OCI-LY3 (cell line): ENCODE measurements around the gene MCM8.
"Not testable (repeated sequence)": the region's sequence is repeated elsewhere in the genome, so short reads cannot be mapped to it uniquely, and the experiment has no call there.

Experiments used
- H2AFZ ChIP-seq: fragments of 200-600, 300-600 bp; shearing (Covaris generic); 2 replicates; pipeline ENCODE4 v1.6.0; 2014; ENCODE audit warnings: antibody characterized with exemption, low read depth, low read length
- H3K27ac ChIP-seq: fragments of 200-600, 300-600 bp; sonication (generic); 2 replicates; pipeline ENCODE4 v1.5.1; 2014; ENCODE audit warnings: mild to moderate bottlenecking, low read length, moderate library complexity, mixed read lengths
- H3K27me3 ChIP-seq: fragments of 200-600, 300-600 bp; sonication (generic); 2 replicates; pipeline ENCODE4 v1.6.1; 2014; ENCODE audit warnings: low read depth, low read length, mixed read lengths
- H3K36me3 ChIP-seq: fragments of 200-600, 300-600 bp; sonication (generic); replicated peaks from 2 replicates; pipeline ENCODE3; 2014; ENCODE audit warnings: low read depth, low read length, mixed read lengths
- H3K4me1 ChIP-seq: fragments of 300-600, 200-600 bp; sonication (generic); 2 replicates; pipeline ENCODE4 v1.6.1; 2014; ENCODE audit warnings: low read length, mixed read lengths
- H3K4me2 ChIP-seq: fragments of 200-600, 300-600 bp; sonication (generic); 2 replicates; pipeline ENCODE4 v1.6.1; 2014; ENCODE audit warnings: low read length, mixed read lengths
- H3K4me3 ChIP-seq: fragments of 300-600, 200-600 bp; sonication (generic); 2 replicates; pipeline ENCODE4 v1.5.1; 2014; ENCODE audit warnings: antibody characterized with exemption, mild to moderate bottlenecking, low read length, moderate library complexity
- H3K79me2 ChIP-seq: fragments of 300-600, 200-600 bp; shearing (Covaris generic); 2 replicates; pipeline ENCODE4 v1.6.1; 2014; ENCODE audit warnings: mild to moderate bottlenecking, low read length, mixed read lengths
- H3K9ac ChIP-seq: fragments of 300-600, 200-600 bp; shearing (Covaris generic); 2 replicates; pipeline ENCODE4 v1.6.0; 2014; ENCODE audit warnings: mild to moderate bottlenecking, low read length, moderate library complexity
- H3K9me3 ChIP-seq: fragments of 200-600, 300-600 bp; shearing (Covaris generic); 2 replicates; pipeline ENCODE4 v1.6.1; 2014; ENCODE audit warnings: low read length, mixed read lengths; ENCODE audit not compliant: insufficient read depth
- H4K20me1 ChIP-seq: fragments of 200-600, 300-600 bp; sonication (generic); 2 replicates; pipeline ENCODE4 v1.6.1; 2016; ENCODE audit warnings: low read length, mixed read lengths; ENCODE audit not compliant: insufficient read depth
- EZH2phosphoT487 ChIP-seq: fragments of 200-600 bp; shearing (Covaris generic); IDR thresholded peaks from 2 replicates; pipeline ENCODE4 v1.6.1; 2018; ENCODE audit warnings: antibody characterized with exemption, mixed run types, low read depth
- TF ChIP-seq, protein P1 (sequence below): fragments of 200-600, 300-600 bp; sonication (generic); IDR thresholded peaks from 2 replicates; pipeline ENCODE4 v1.5.1; 2014; ENCODE audit warnings: antibody characterized with exemption, low read length, low read depth

Gene MCM8

DNA sequence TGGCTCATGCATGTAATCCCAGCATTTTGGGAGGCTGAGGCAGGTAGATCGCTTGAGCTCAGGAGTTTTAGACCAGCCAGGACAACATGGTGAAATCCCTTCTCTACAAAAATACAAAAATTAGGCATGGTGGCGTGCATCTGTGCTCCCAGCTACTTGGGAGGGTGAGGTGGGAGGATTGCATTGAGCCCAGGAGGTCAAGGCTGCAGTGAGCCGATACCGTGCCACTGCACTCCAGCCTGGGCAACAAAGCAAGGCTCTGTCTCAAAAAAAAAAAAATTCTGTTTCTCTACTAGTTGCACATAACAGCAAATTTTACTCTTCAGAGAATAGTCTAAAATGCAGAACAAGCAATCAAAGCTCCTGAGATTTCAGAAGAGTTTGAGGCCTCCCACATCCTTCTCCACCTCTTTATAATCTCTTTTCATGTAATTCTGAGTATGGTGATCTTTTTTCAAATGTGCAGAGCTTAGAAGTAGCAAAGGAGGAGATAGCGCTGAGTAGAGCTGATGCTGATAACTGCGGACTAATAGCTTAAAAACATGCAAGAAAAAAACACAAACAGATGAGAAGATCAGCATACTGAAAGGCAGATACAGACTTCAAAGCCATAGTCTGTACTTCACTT is 80.1 kb downstream of the MCM8 start:
- Histone ChIP-seq H3K4me2 (no peak overlapping the region), H4K20me1 (0 out of 2 replicates have a peak, but pooled peaks cover 3% of the 10 kb centered on the region), H3K9me3 (no peaks in the 10 kb centered on the region), H3K79me2 (peaks cover 22% of the 10 kb centered on the region), H3K9ac (no peak overlapping the region), H2AFZ (no peak overlapping the region), H3K4me1 (no peaks in the 10 kb centered on the region), H3K36me3 (peaks cover 33% of the 10 kb centered on the region), H3K27me3 (no peaks in the 10 kb centered on the region), H3K4me3 (no peak overlapping the region), H3K27ac (no peak overlapping the region)
- TF ChIP-seq EZH2phosphoT487 = no peak
- TF ChIP-seq, protein P1, sequence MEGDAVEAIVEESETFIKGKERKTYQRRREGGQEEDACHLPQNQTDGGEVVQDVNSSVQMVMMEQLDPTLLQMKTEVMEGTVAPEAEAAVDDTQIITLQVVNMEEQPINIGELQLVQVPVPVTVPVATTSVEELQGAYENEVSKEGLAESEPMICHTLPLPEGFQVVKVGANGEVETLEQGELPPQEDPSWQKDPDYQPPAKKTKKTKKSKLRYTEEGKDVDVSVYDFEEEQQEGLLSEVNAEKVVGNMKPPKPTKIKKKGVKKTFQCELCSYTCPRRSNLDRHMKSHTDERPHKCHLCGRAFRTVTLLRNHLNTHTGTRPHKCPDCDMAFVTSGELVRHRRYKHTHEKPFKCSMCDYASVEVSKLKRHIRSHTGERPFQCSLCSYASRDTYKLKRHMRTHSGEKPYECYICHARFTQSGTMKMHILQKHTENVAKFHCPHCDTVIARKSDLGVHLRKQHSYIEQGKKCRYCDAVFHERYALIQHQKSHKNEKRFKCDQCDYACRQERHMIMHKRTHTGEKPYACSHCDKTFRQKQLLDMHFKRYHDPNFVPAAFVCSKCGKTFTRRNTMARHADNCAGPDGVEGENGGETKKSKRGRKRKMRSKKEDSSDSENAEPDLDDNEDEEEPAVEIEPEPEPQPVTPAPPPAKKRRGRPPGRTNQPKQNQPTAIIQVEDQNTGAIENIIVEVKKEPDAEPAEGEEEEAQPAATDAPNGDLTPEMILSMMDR = no peak

DNA sequence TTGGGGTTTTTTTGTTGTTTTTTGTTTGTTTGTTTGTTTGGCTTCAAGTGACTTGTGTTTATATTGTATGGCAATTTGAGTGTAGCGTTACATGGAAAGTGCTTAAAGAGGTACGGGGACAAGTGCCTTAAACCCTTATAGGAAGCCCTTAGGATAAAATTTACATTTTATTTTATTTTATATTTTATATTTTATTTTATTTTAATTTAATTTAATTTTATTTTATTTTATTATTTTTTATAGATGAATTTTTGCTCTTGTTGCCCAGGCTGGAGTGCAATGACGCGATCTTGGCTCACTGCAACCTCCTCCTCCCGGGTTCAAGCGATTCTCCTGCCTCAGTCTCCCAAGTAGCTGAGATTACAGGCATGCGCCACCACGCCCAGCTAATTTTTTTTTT is 82.5 kb downstream of the MCM8 start:
- not testable (repeated sequence) for H4K20me1 ChIP-seq, H3K27me3 ChIP-seq, H3K4me2 ChIP-seq, H2AFZ ChIP-seq, H3K9me3 ChIP-seq, H3K9ac ChIP-seq, H3K4me3 ChIP-seq, H3K4me1 ChIP-seq, H3K27ac ChIP-seq
- Histone ChIP-seq H3K36me3 (peaks cover 41% of the 10 kb centered on the region), H3K79me2 (peaks cover 11% of the 10 kb centered on the region; the same call in 1 of the 2 replicates)

DNA sequence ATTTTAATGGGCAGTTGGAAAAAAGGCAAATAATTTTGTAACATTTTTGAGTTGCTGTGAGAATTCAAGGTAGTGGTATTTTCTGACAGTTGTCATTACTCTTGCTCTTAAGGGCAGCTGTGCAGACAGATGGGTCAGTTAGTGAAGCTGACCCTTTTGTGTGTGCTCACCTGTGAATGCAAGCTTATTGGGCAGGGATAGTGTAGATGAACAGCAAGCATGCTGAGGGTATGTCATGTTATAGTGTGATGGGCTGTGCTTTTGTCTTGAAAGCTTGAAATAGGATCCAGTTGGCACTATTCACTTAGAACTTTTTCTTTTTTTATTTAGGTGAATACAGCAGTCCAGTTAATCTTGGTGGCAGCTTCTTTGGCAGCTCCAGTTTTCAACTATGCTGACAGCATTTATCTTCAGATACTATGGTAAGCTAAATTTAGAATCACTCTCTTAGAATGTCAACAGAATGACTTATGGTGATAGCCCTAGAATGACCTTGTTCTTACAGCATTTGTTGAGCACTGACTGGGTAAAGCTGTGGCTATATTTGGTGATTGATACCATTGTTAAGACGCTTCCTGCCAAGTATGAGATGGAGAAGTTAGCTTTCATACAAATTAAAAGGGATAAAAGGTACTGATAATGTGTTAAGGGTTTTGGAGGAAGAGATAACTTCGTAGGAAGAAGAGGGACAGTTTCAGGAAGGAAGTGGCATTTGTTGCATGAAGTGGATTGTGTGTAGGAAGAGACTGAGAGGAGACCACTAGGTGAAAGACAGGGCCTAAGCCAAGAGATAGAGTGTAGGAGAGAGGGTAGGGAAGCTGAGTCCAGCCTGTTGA is 83.9 kb downstream of the MCM8 start:
- Histone ChIP-seq H2AFZ (no peak overlapping the region), H3K9me3 (no peaks in the 10 kb centered on the region), H4K20me1 (0 out of 2 replicates have a peak, but pooled peaks cover 3% of the 10 kb centered on the region), H3K4me3 (no peak overlapping the region), H3K9ac (no peak overlapping the region), H3K27ac (no peak overlapping the region), H3K79me2 (peaks cover 4% of the 10 kb centered on the region; the same call in 1 of the 2 replicates), H3K4me1 (no peaks in the 10 kb centered on the region), H3K27me3 (no peaks in the 10 kb centered on the region), H3K4me2 (no peak overlapping the region), H3K36me3 (peaks cover 45% of the 10 kb centered on the region)
- TF ChIP-seq EZH2phosphoT487 = no peak
- TF ChIP-seq, protein P1 = no peak

DNA sequence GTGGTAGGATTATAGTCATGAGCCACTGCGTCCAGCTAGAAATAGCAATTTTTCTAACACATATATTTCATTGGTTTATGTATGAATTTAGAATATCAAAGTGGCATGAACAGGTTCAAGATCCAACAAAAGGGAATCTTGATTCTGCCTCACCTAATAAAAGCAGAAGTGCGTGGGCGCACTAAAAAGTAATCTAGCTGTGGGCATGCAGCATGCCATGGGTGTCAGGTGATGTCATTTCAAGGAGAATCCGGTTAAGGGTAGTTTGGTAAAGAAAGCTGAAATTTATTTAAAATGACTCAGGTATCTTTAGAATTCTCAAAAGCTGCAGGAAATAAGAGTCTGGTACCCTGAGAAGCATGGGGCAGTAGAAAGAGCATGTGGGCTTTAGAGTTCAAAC is 85.8 kb downstream of the MCM8 start:
- Histone ChIP-seq H3K36me3 (peaks cover 60% of the 10 kb centered on the region), H3K27ac (no peak overlapping the region), H2AFZ (no peak overlapping the region), H3K4me2 (no peak overlapping the region), H3K4me3 (no peak overlapping the region), H3K79me2 (peaks cover 4% of the 10 kb centered on the region; the same call in 1 of the 2 replicates), H3K9ac (no peak overlapping the region), H3K4me1 (no peaks in the 10 kb centered on the region), H4K20me1 (0 out of 2 replicates have a peak, but pooled peaks cover 3% of the 10 kb centered on the region), H3K27me3 (no peaks in the 10 kb centered on the region), H3K9me3 (no peaks in the 10 kb centered on the region)
- TF ChIP-seq, protein P1 = no peak
- TF ChIP-seq EZH2phosphoT487 = no peak
